RWPE1 (cell line): Measurements from ENCODE around the gene UGCG.

ENCODE experiments used
- CTCF ChIA-PET: fragments of 350-600 bp; sonication (Branson Sonifier 250); formaldehyde crosslinking; extraction: SDS; loops from one replicate; lab custom pipeline; 2021; lab: Yijun Ruan, JAX
- POLR2A ChIA-PET: fragments of 400-600 bp; formaldehyde crosslinking; extraction: SDS; loops from one replicate; lab custom pipeline; 2020; ENCODE audit warnings: antibody characterized with exemption; ENCODE audit not compliant: low non-redundant PET; lab: Yijun Ruan, JAX
- DNase-seq: peaks from one replicate; pipeline ENCODE4 v3.0.0; 2012; ENCODE audit warnings: low spot score
- H3K27ac ChIP-seq: fragments of 450-650 bp; 2 replicates; pipeline ENCODE4 v1.5.1; 2017
- TF ChIP-seq, protein P1 (sequence below): fragments of 450-650 bp; conservative IDR thresholded peaks from 2 replicates; pipeline ENCODE4 v1.5.1; 2017; ENCODE audit warnings: low read depth, mild to moderate bottlenecking

The UGCG gene

DNA sequence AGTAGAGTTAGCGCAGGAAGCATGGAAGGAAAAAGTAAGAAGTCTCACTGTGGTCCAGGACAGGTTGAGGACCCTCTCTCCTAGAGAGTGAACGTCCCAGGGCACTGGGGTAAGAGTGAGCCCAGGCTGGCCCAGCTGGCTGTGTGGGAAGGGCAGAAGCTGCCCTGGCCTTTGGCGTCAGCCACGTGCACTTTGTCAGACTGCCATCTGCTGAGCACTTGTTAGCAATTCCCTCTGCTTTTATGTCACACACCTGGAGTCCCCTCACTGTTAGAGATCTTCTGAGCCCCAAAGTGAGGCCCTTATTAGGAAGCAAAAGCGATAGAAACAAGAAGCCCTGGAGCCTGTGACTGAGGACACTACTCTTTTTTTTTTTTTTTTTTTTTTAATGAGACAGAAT, 79.1 kb downstream of the UGCG start:
- DNase-seq, result no peak
- ChIA-PET POLR2A (no interaction called here), CTCF (interaction anchor here (0.6 kb wide), 1 partner anchor 148 kb away, joined by 4 read pairs; no protein-coding TSS in a partner anchor)
- no peak overlapping the region for H3K27ac ChIP-seq
- TF ChIP-seq, protein P1, sequence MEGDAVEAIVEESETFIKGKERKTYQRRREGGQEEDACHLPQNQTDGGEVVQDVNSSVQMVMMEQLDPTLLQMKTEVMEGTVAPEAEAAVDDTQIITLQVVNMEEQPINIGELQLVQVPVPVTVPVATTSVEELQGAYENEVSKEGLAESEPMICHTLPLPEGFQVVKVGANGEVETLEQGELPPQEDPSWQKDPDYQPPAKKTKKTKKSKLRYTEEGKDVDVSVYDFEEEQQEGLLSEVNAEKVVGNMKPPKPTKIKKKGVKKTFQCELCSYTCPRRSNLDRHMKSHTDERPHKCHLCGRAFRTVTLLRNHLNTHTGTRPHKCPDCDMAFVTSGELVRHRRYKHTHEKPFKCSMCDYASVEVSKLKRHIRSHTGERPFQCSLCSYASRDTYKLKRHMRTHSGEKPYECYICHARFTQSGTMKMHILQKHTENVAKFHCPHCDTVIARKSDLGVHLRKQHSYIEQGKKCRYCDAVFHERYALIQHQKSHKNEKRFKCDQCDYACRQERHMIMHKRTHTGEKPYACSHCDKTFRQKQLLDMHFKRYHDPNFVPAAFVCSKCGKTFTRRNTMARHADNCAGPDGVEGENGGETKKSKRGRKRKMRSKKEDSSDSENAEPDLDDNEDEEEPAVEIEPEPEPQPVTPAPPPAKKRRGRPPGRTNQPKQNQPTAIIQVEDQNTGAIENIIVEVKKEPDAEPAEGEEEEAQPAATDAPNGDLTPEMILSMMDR, result no peak

DNA sequence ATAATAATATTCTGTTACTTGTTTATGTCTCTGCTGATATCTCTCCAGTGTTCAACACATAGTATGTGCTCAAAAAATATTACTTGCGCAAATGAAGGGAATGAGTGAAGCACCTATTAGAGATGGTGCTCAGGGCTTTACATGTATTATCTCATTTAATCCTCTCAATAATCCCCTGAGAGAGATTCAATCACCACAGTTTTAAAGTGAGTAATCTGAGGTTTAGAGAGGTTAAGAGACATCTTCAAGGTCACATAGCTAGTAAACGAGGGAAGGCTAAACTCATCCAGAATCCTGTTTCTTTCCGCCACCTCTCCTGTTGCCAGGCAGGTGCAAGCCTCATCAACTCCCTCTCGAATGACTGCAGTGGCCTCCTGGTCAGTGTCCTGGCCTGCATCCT, 82.0 kb downstream of the UGCG start:
- ChIA-PET POLR2A (no interaction called here), CTCF (interaction anchor here (0.6 kb wide), 1 partner anchor 17 kb away, joined by 3 read pairs; no protein-coding TSS in a partner anchor)
- TF ChIP-seq, protein P1, result no peak
- DNase-seq, result no peak
- no peak overlapping the region for H3K27ac ChIP-seq

DNA sequence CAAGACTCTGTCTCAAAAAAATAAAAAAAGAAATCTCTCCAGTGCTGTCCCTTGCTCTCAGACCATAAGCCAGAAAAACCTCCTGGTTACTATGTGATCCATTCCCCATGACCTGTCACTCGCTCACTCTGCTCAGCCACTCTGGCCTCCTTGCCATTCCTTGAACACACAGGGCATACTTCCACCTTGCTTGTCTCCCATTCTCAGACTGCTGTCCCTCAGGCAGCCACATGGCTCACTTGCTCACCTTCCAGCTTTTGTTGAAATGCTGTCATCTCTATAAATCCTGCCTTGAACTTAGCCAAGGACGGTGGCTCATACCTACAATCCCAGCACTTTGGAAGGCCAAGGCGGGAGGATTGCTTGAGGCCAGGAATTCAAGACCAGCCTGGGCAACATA, 82.9 kb downstream of the UGCG start:
- DNase-seq, result no peak
- no peak overlapping the region for H3K27ac ChIP-seq
- TF ChIP-seq, protein P1, result no peak
- ChIA-PET CTCF (interaction anchor here (0.7 kb wide), 1 partner anchor 18 kb away, joined by 4 read pairs; no protein-coding TSS in a partner anchor), POLR2A (no interaction called here)

DNA sequence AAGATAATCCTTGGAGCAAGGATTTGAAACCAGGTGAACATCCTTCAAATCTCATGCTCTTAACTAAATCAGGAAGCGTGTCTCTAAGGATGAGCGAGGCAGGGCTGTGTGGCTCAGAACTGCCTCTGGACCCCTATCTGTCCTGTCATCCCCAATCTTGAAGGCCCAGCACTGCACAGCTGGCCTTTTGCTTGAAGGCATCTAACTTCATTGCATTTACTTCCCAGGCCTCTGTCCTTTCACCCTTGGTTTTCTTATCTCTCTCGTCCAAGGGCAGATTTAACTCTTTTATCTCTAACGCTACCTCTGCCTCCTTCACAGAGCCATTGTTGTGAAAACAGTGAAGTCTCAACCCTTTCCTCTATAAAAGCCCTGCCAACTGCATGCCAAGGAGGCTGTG, 83.8 kb downstream of the UGCG start:
- no peak overlapping the region for H3K27ac ChIP-seq
- CTCF ChIA-PET, result interaction anchor here (0.6 kb wide), 1 partner anchor 45 kb away, joined by 3 read pairs; no protein-coding TSS in a partner anchor
- POLR2A ChIA-PET, result interaction anchor here (0.5 kb wide), 1 partner anchor 100 kb away, joined by 4 read pairs; no protein-coding TSS in a partner anchor

DNA sequence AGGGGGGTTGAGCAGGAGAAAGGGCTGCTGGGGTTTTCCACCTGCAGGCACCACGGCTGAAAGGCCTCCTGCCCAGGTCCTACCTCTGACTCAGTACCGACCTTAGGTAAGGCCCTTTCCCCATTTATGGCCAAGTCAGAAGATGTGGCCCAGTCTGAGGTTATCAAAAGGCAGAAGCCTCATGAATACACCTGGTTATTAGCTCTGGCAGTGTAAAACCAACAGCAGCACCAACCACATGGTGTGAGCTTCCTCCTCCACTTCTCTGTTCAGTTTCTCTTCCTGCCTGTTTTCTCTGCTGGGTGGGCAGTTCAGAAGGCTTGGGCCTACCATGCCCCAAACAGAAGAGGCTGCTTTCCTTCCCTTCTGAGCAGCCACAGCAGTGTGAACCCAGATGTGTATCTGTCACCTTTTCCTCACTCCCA, 86.9 kb downstream of the UGCG start:
- ChIA-PET POLR2A (no interaction called here), CTCF (no interaction called here)
- TF ChIP-seq, protein P1, result no peak
- DNase-seq, result no peak
- no peak overlapping the region for H3K27ac ChIP-seq

More for the DNA sequence above, 83.8 kb downstream of the UGCG start:
- TF ChIP-seq, protein P1, result no peak
- DNase-seq, result no peak

DNA sequence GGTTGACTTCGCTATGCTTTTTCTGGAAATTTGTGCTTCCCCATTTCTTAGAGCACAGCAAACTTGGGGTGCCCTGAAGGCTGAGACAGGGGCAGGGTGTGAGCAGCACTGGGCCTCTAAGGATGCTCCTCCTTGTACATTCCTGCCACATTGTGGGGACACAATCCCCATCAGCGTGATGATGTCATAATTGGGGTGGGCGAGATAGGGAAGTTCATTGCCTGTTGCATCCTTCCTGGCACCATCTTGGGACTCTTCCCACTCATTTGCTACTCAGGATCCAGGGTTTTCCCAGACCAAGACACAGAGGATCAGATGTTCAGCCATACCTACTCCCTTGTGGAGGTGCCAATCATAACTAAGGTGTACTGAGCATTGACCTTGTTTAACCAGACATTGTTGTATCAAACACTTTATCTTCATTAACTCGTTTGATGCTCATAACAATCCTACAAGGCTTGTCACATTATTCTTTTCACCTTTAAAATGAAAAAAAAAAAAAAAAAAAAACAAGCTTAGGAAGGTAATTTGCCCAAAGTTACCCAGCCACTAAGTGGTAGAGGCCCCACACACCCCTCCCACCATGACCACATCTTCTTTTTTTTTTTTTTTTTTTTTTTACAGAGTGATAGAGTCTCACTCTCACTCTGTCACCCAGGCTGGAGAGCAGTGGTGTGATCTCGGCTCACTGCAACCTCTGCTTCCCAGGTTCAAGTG, 87.6 kb downstream of the UGCG start:
- ChIA-PET CTCF (interaction anchor here (0.6 kb wide), 1 partner anchor 16 kb away, joined by 3 read pairs; no protein-coding TSS in a partner anchor), POLR2A (no interaction called here)
- no peak for DNase-seq
- H3K27ac ChIP-seq, result no peak overlapping the region
- TF ChIP-seq, protein P1, result no peak
